HG03135 (cell line): ENCODE measurements around the gene TFAP2A.

Experiments used
- ATAC-seq: cut with Tn5 transposase; IDR thresholded peaks from one replicate; pipeline ENCODE4 v1.9.1; 2021; ENCODE audit warnings: mild to moderate bottlenecking, moderate library complexity; ENCODE audit not compliant: unreplicated experiment

The TFAP2A gene

GRCh38 chr6:10413262-10413849 lies 1.5 kb downstream of the TFAP2A start:
- ATAC-seq = no peak

- ATAC-seq = peak; percentile 23
Observed at GRCh38 chr6:10412461-10413261, 2.2 kb downstream of the TFAP2A start.

DNA sequence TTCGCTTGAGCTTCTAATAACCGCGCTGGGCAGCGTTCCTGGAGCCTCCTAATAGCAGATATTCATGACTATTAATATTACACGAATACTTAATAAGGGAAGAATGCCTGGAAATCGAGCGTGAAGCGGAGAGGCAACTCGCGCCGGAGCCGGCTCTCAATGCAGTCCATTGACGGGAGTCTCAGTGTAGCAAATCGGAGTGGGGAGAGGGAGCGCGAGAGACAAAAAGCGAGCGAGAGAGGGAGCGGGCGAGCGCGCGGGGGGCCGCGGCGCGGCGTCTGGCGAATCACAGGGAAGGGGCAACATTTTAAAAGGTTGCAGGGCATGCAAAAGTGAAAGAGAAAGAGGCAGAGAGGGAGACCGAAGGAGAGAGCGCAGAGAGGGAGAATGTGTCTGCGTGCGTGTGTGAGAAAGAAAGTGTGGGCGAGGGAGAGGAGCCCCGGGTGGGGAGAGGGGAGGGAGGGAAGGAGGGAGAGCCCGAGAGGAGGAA lies 2.9 kb downstream of the TFAP2A start:
- peak; percentile 53 for ATAC-seq

DNA sequence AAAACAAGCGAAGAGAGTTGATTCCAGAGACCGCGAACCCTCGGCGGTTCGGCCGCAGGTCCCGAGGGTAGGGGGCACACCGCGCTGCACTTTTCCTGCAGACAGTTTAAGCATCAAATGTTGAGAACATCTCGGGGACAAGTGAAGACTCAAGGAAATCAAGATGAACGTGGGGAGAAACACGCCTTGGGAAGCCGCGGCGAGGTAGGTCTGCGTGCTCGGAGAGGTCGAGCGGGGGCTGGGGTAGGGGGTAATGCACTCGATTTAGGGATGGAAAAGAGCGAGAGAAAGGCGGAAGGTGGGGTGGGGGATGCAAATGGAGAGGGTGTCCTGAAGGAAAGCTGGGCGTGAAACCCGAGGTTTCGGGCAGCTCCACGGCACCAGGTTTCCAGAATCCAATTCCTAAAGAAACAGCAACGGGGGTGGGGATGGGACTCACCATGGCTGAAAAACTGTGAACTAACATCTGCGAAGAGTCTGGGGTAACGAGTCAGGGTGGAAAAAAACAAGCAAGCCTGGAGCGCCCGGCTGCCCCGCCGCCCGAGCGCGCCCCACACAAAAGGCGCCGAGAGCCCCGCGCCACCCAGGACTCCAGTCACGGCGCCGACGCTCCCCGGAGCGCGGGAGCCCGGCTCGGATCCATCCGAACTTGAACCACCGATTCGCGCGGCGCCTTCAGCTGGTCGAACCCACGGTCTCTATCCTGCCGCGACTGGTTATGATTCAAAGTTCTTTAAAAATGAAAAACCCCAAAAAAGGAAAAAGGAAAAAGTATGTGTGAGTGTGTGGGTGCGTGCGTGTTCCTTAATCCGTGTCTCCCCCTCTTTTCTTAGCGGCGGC lies 3.5 kb downstream of the TFAP2A start:
- no peak for ATAC-seq

- ATAC-seq = no peak
Observed at GRCh38 chr6:10410207-10411050, 4.4 kb downstream of the TFAP2A start.

GRCh38 chr6:10409731-10410206 lies 5.1 kb downstream of the TFAP2A start:
- ATAC-seq = no peak

DNA sequence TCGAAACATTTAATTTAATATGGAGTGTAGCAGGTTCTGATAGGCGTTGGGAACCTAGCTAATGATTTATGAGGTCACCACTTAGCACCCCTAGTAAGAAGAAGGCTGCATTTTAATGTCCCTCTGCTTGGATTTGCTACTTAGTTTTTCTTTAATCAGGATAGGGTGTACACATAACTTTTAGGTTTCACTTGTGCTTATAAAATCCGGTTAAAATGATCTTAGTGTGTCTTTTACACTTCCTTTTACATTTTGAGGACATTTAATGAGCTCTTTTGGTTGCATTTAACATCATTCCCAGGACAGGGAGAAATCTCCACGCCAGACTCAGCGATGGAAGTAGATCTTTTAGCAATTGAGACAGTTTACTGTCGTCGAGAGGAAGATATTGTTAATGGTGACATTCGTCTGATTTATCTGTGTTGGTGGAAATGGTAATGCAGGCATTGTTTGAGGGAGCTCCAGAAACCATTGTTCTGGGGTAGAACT lies 5.6 kb downstream of the TFAP2A start:
- ATAC-seq = no peak

- no peak for ATAC-seq
Observed at GRCh38 chr6:10408457-10408856, 6.4 kb downstream of the TFAP2A start.

GRCh38 chr6:10407674-10408054 lies 7.2 kb downstream of the TFAP2A start:
- ATAC-seq = no peak

- ATAC-seq = no peak
Observed at GRCh38 chr6:10407018-10407673, 7.7 kb downstream of the TFAP2A start.

DNA sequence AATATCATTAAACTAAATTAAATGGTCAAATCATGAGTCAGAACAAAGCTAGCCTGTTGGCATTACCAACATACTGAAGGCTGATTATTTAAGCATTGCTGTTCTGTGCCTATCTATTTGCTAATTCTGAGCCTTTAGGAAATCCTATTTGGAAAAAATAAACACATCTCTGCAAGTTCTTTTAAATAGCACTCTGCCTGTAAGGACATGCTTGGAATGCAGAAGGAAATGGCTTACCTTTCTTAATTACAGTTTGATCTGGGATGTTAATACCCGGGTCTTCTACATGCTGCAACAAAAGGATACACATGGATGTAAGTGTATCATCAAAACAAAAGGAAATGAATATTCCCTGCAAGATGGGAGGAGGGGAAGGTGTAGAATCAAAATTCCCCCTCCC lies 8.3 kb downstream of the TFAP2A start:
- ATAC-seq = no peak

GRCh38 chr6:10405513-10405900 lies 9.4 kb downstream of the TFAP2A start:
- no peak for ATAC-seq

GRCh38 chr6:10404799-10405512 lies 9.9 kb downstream of the TFAP2A start:
- no peak for ATAC-seq

DNA sequence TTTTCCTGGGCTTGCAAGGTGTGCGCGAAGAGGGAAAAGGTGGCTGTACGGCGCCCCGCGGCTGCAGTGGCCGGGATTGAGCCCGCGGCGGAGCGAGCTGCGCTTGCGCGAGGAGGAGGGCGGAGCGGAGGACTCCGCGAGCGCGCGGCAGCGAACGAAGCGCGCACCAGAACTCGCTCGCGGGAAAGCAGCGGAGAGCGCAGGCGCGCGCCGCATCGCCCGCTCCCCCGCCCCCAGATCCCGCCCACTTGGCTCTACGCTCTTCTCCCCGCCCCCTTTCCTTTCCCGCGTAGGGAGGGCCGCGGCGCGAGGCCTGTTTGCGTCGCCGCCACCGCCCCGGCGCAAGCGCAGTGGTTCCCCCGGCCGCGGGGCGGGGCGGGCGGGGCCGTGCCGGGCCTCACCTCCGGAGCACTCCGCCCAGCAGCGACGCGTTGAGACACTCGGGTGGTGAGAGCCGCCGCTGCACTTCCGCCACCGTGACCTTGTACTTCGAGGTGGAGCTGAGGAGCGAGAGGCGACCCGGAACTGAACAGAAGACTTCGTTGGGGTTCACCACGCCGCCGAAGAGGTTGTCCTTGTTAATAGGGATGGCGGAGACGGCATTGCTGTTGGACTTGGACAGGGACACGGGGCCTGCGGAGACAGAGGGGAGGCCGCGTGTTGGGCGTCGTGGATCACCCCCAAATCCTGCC lies 10.6 kb downstream of the TFAP2A start:
- ATAC-seq = peak; percentile 96

DNA sequence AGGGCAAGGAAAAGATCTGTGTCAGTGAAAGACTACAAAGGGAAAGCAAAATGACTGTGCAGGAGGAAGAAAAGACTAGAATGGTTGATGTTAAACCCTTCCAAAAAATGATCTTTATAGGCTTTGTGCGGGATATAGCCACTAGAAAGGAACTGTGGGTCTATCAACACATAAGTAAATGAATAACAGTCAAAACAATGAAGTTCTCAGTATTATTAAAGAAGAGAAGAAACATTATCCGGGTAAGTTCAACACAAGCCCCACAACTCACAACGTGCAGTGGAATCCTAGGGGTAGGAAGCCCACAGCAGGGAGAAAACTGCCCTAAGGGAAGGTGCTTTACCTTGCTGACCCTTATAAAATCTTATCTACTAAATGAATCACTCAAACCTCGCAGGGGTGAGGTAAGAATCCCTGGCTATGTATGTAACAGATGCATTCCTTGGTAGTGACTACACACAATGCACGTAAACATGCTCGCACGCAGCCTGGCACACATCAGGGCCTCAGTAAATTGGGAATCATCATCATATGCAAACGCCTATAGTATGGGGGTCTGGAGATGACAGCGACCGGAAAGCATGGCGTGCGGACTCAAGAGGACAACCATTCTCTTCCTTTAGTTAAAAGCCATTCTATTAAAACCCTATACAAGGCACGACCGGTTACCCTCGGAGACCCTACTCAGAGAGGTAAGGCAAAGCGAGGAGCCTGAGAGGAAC lies 11.3 kb downstream of the TFAP2A start:
- ATAC-seq = peak; percentile 11

DNA sequence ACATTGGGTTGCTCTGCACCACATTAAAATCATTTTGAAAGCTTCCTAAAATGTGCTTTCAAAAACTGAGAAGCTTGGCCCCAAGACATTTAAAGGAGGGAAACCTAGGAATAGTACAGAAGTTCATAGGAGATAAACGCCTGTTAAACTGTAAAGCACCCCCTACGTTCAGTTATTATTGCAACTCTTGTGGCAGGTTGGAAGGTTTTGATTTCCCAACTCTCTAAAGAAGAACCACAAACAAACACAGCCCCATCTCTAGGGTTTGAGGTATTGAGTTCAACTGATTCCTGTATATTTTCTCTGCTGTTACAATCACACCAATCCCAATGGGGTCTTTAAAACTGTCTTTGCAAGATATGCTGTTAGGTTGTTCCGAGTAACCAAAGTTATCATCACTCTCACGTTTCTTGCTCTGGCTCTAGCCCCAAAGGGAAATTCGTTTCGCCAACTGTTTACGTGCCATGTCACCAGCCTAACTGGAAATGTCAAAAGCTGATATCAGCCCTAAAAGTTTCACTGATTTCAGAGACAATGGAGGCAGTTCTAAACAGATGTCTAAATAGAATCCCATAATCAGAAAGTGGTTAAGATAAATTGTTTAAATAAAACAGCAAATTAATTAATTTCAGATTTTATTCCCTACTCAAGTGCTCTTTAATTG lies 12.1 kb downstream of the TFAP2A start:
- no peak for ATAC-seq

DNA sequence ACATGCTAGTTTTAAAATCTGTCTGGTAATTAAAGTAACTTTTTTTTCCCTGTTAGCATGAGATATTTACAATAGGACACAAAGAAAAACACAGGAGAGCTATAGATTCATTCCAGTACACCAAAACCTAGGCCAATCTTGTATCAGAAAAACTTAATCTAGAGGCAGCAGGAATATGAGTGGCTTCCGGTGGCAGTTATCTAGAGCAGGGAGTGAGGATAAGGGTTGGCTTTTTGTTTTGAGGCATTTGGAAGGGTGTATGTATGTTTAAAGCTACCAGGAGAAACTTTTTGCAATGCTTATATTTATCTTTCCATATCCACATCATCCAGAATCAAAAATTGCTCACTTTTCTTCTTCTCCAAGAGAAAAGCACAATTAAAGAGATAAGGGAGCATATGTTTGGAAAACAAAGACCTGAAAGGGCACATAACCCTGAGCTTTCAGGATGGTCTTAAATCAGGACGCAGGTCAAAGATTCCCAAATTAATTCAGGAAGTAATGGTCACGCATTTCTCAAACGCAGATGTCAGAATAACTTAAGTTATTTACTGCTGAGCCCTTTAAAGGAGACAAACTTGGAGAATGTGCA lies 13.1 kb downstream of the TFAP2A start:
- no peak for ATAC-seq
